Caco-2 (cell line): Measurements from ENCODE around the gene WASF3. TPM values are rescaled to one million over a fixed set of nuclear protein-coding genes. Genes with fewer than 3 reads are reported as not detected.

Experiments used
- BruUV-seq: library from RNA; stranded (reverse); fragments of 400-500 nt; replicated peaks from 2 replicates; lab custom pipeline; 2021; lab: Mats Ljungman, UMichigan
- CTCF ChIA-PET: fragments of 300-600 bp; sonication (Branson Sonifier 250); formaldehyde crosslinking; loops from one replicate; lab custom pipeline; 2022; ENCODE audit warnings: antibody characterized with exemption; lab: Charles Lee
- POLR2A ChIA-PET: fragments of 300-600 bp; sonication (Branson Sonifier 250); formaldehyde crosslinking; loops from one replicate; lab custom pipeline; 2022; ENCODE audit warnings: antibody characterized with exemption; lab: Charles Lee
- DNase-seq, 2 experiments: peaks; one replicate each; pipeline versions ENCODE4 v3.0.0 to v3.0.0-alpha.2; 2020 to 2022
- H3K27me3 ChIP-seq: replicated peaks from 2 replicates; pipeline ENCODE4 v1.6.0; 2011; ENCODE audit warnings: low read length; ENCODE audit not compliant: control insufficient read depth, insufficient read depth
- H3K36me3 ChIP-seq: 2 replicates; pipeline ENCODE4 v1.5.1; 2011; ENCODE audit warnings: low read length; ENCODE audit not compliant: control insufficient read depth, insufficient read depth
- H3K4me1 ChIP-seq: fragments of 250-450 bp; sonication (Bioruptor Pico); 2 replicates; pipeline ENCODE4 v1.5.1; 2020; ENCODE audit warnings: mild to moderate bottlenecking
- H3K4me3 ChIP-seq: 2 replicates; pipeline ENCODE4 v1.5.1; 2011; ENCODE audit warnings: low read depth, mild to moderate bottlenecking, control low read depth, low read length
- H3K9me3 ChIP-seq: fragments of 250-450 bp; sonication (Bioruptor Pico); 2 replicates; pipeline ENCODE4 v1.5.1; 2020; ENCODE audit warnings: mild to moderate bottlenecking, moderate library complexity
- H3K27ac Mint-ChIP-seq: one replicate; pipeline ENCODE4 v1.8.0; 2022; ENCODE audit warnings: mixed read lengths; ENCODE audit not compliant: unreplicated experiment
- H3K27me3 Mint-ChIP-seq: one replicate; pipeline ENCODE4 v1.8.0; 2022; ENCODE audit warnings: mixed read lengths; ENCODE audit not compliant: insufficient read depth, unreplicated experiment
- H3K36me3 Mint-ChIP-seq: one replicate; pipeline ENCODE4 v1.8.0; 2022; ENCODE audit warnings: mild to moderate bottlenecking, mixed read lengths; ENCODE audit not compliant: insufficient read depth, unreplicated experiment
- H3K4me1 Mint-ChIP-seq: one replicate; pipeline ENCODE4 v1.8.0; 2022; ENCODE audit warnings: low read depth, mixed read lengths; ENCODE audit not compliant: unreplicated experiment
- H3K4me3 Mint-ChIP-seq: one replicate; pipeline ENCODE4 v1.8.0; 2022; ENCODE audit warnings: mild to moderate bottlenecking, moderate library complexity, mixed read lengths; ENCODE audit not compliant: unreplicated experiment
- H3K9me3 Mint-ChIP-seq: one replicate; pipeline ENCODE4 v1.8.0; 2022; ENCODE audit warnings: mixed read lengths; ENCODE audit not compliant: unreplicated experiment
- intact Hi-C: fragments of 100-400 bp; cut with micrococcal nuclease; formaldehyde crosslinking; loops from one replicate; pipeline ENCODE4 v1.10.0; 2022; ENCODE audit not compliant: unreplicated experiment
- total RNA-seq: library from RNA; stranded (reverse); gene quantifications from 2 replicates; pipeline ENCODE4 v1.2.3, GENCODE V29; 2022
- TF ChIP-seq, protein P1 (sequence below), 2 experiments: fragments of 200-600 bp in 1 of 2; IDR thresholded peaks; 1 replicate in 1 of 2; 2 replicates in 1 of 2; pipeline versions ENCODE4 v1.5.1 to v1.8.0; 2011 to 2022; ENCODE audit warnings: antibody characterized with exemption in 1 of 2, control low read depth in 1 of 2, inconsistent platforms in 1 of 2, low read depth in 1 of 2, low read length in 1 of 2, mild to moderate bottlenecking in 1 of 2, moderate library complexity in 1 of 2; ENCODE audit not compliant: insufficient read depth in 1 of 2, severe bottlenecking in 1 of 2, unreplicated experiment in 1 of 2

The WASF3 gene
- total RNA-seq, 1 experiment from 2014 or later: not detected

DNA sequence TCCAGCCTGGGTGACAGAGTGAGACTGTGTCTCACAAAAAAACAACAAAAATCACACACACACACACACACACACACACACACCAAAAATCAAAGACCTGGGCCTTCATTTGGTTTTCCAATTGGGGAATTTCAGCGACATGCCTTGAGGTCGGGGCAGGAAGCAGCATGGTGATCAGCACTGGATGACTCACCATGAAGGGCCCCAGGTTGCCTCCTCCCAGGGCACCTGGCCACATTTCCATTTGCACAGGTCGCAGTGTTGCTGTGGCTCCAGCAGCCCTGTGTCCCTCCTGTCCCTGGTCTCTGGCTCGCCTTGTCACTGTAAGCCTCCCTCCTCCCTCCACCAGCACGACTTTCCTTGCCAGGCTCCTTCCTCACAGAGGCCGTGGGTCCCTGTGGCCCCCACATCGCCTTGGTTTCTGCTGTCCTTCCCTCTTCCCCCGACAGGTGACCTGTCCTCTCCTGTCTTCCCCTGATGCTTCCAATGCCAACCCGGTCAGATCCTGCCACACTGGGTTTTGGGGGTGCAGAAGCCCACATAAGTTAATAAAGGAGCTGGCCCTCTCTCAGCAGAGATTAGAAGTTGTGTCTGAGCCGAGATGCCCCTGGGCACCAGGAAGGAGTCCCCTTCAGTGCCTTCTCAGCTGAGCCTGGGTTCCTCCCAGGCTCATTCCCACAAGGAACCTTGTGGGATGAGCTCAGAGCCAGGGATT is 136.4 kb downstream of the WASF3 start:
- no peak overlapping the region for H3K4me3 ChIP-seq
- no peaks in the 10 kb centered on the region; the same call in 1 of the 2 replicates for H3K27me3 ChIP-seq
- Mint-ChIP-seq H3K27me3 (peaks cover 21% of the 10 kb centered on the region), H3K9me3 (peaks cover 16% of the 10 kb centered on the region), H3K36me3 (no peaks in the 10 kb centered on the region), H3K4me1 (no peaks in the 10 kb centered on the region), H3K27ac (no peak overlapping the region), H3K4me3 (no peak overlapping the region)
- CTCF ChIA-PET: no interaction called here
- H3K9me3 ChIP-seq: no peaks in the 10 kb centered on the region; the same call in 1 of the 2 replicates
- H3K4me1 ChIP-seq: no peaks in the 10 kb centered on the region
- BruUV-seq: no TSS peak
- TF ChIP-seq, protein P1, sequence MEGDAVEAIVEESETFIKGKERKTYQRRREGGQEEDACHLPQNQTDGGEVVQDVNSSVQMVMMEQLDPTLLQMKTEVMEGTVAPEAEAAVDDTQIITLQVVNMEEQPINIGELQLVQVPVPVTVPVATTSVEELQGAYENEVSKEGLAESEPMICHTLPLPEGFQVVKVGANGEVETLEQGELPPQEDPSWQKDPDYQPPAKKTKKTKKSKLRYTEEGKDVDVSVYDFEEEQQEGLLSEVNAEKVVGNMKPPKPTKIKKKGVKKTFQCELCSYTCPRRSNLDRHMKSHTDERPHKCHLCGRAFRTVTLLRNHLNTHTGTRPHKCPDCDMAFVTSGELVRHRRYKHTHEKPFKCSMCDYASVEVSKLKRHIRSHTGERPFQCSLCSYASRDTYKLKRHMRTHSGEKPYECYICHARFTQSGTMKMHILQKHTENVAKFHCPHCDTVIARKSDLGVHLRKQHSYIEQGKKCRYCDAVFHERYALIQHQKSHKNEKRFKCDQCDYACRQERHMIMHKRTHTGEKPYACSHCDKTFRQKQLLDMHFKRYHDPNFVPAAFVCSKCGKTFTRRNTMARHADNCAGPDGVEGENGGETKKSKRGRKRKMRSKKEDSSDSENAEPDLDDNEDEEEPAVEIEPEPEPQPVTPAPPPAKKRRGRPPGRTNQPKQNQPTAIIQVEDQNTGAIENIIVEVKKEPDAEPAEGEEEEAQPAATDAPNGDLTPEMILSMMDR (IDR thresholded peaks at IDR 0.05; ENCODE audit: insufficient read depth in 1 of 2, low read depth in 1 of 2, low read length in 1 of 2, severe bottlenecking in 1 of 2, unreplicated experiment in 1 of 2): no peak
- no peaks in the 10 kb centered on the region for H3K36me3 ChIP-seq
- DNase-seq: no peak
- intact Hi-C loops: no loop called here
- POLR2A ChIA-PET: no interaction called here

DNA sequence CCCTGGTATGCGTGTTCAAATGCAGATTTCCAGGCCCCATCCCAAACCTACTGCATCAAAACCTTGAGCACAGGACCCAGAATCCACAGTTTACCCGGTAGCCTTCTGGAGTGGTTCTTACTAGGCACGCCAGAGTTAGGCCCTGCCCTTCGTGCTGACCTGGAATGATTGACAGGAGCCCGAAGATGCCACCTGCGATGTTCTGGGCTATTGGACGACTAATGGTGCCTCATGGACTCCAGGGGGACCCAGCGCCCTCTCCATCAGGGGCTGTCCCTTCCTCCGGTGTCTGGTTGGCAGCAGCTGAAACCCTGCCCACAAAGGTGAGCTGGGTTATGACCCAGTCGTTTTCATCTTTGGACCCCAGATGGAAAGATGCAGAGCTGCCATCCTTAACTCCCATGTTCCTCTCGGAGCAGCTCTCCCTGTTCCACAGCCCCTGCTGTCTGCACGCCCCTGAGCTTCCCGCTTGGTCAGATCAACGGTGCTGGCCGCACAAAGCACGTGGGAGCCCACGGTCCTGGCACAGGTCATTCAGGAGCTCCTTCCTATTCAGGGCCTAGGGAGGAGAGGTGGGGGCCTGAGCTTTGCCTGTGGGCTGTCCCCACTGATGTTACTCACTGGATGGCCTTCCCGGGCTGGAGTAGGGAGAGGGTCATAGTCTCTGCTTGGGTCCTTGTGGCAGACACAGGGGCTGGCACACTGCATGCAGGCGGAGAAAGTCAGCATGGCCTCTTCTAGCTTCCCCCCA is 137.3 kb downstream of the WASF3 start:
- Mint-ChIP-seq H3K4me1 (no peaks in the 10 kb centered on the region), H3K27me3 (peaks cover 21% of the 10 kb centered on the region), H3K36me3 (no peaks in the 10 kb centered on the region), H3K4me3 (no peak overlapping the region), H3K27ac (no peak overlapping the region), H3K9me3 (peaks cover 16% of the 10 kb centered on the region)
- ChIA-PET CTCF (interaction anchor here (0.5 to 1.3 kb wide), 2 partner anchors 62 to 510 kb away, joined by 3 to 4 read pairs; no protein-coding TSS in a partner anchor), POLR2A (no interaction called here)
- TF ChIP-seq, protein P1 (IDR thresholded peaks at IDR 0.05; ENCODE audit: insufficient read depth in 1 of 2, low read depth in 1 of 2, low read length in 1 of 2, severe bottlenecking in 1 of 2, unreplicated experiment in 1 of 2): no peak
- H3K4me3 ChIP-seq: no peak overlapping the region
- H3K9me3 ChIP-seq: no peaks in the 10 kb centered on the region
- H3K4me1 ChIP-seq: no peaks in the 10 kb centered on the region
- no peaks in the 10 kb centered on the region; the same call in 1 of the 2 replicates for H3K27me3 ChIP-seq
- DNase-seq: no peak
- no TSS peak for BruUV-seq
- H3K36me3 ChIP-seq: no peaks in the 10 kb centered on the region
- intact Hi-C loops: loop anchor here (5.0 kb wide), 1 partner anchor 212 kb away; no protein-coding TSS in a partner anchor

DNA sequence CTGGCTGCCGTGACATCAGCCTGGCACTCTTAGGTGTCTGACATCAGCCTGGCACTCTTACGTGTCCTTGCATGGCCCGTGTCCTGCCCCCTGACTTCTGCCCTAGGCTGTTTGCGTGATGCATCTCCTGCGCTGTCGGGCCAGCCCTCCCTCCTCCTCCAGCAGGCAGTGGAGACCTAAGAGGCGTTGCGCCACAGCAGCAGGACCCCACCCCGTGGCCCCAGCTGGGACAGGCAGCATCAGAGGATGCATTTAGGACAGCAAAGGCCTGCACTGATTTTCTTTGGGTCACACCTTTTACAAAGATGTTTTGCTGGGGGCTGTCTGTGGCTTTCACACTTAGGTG is 137.8 kb downstream of the WASF3 start:
- Mint-ChIP-seq H3K9me3 (peaks cover 16% of the 10 kb centered on the region), H3K4me1 (no peaks in the 10 kb centered on the region), H3K36me3 (no peaks in the 10 kb centered on the region), H3K27me3 (peaks cover 21% of the 10 kb centered on the region), H3K4me3 (no peak overlapping the region), H3K27ac (no peak overlapping the region)
- intact Hi-C loops: loop anchor here (5.0 kb wide), 1 partner anchor 213 kb away; no protein-coding TSS in a partner anchor
- Histone ChIP-seq H3K27me3 (no peaks in the 10 kb centered on the region; the same call in 1 of the 2 replicates), H3K4me3 (no peak overlapping the region), H3K4me1 (no peaks in the 10 kb centered on the region), H3K36me3 (no peaks in the 10 kb centered on the region), H3K9me3 (no peaks in the 10 kb centered on the region)
- CTCF ChIA-PET: interaction anchor here (0.5 to 1.3 kb wide), 3 partner anchors 63 to 511 kb away, joined by 3 to 4 read pairs (median 4); no protein-coding TSS in a partner anchor
- no peak for DNase-seq
- POLR2A ChIA-PET: no interaction called here
- TF ChIP-seq, protein P1 (IDR thresholded peaks at IDR 0.05; ENCODE audit: insufficient read depth in 1 of 2, low read depth in 1 of 2, low read length in 1 of 2, severe bottlenecking in 1 of 2, unreplicated experiment in 1 of 2): no peak
- no TSS peak for BruUV-seq
